Heart left ventricle (tissue), 13 donors: ENCODE data around the gene PRSS23.

Experiments
- POLR2A ChIP-seq, 2 donors: fragments of 450-650 bp; IDR thresholded peaks; one replicate each; pipeline ENCODE4 v1.6.1; 2017; ENCODE audit warnings: antibody characterized with exemption in 2 of 2, mild to moderate bottlenecking in 2 of 2, moderate library complexity in 2 of 2
- TF ChIP-seq, protein P1 (sequence below), 12 donors: fragments of 200-600 bp; sonication (generic) in 4 of 12; IDR thresholded peaks; one replicate each; pipeline versions ENCODE4 v1.5.0 to v1.8.0; 2018 to 2022; ENCODE audit warnings: antibody characterized with exemption in 12 of 12, mild to moderate bottlenecking in 5 of 12
- donor health status: ischemic (EF 13 %, LVEDD 7.1; RV severe dilation, severe dysfunction).
- donor health status: DM: no; HTN: yes; CAD: no.
- donor health status: DM: no; HTN: no; CAD: no.
- donor health status: ischemic (EF 25% LVEDD 6.9; RV normal size, moderate dysfunction).
- donor health status: ischemic (EF 25% LVEDD 5.7; RV mildly dilated, moderate dysfunction).
- donor health status: ischemic (EF 35%, LVEDD 5.7; RV mildly dilated, moderate dysfunction).
- donor health status: nonischemic (EF 11% LVEDD 7.7; RV severe dilation, severe dysfunction).
- donor health status: DM: yes; HTN: yes; CAD: no.
- donor health status: PGD.
- donor health status: ischemic (EF 29% LVEDD 5.4; RV normal size, mild dysfunction).
- donor health status: nonischemic (EF 23%, LVEDD 6.1; RV moderate dilation, normal function).

GRCh38 chr11:86787018-86787536 lies 13.3 kb upstream of the PRSS23 start:
- TF ChIP-seq, protein P1, sequence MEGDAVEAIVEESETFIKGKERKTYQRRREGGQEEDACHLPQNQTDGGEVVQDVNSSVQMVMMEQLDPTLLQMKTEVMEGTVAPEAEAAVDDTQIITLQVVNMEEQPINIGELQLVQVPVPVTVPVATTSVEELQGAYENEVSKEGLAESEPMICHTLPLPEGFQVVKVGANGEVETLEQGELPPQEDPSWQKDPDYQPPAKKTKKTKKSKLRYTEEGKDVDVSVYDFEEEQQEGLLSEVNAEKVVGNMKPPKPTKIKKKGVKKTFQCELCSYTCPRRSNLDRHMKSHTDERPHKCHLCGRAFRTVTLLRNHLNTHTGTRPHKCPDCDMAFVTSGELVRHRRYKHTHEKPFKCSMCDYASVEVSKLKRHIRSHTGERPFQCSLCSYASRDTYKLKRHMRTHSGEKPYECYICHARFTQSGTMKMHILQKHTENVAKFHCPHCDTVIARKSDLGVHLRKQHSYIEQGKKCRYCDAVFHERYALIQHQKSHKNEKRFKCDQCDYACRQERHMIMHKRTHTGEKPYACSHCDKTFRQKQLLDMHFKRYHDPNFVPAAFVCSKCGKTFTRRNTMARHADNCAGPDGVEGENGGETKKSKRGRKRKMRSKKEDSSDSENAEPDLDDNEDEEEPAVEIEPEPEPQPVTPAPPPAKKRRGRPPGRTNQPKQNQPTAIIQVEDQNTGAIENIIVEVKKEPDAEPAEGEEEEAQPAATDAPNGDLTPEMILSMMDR (IDR thresholded peaks at IDR 0.05), result no peak
- TF ChIP-seq POLR2A (IDR thresholded peaks at IDR 0.05), result no peak
